Thyroid gland (tissue), 4 donors: Measurements from ENCODE around the gene ZNF408. TPM values are rescaled to one million over a fixed set of nuclear protein-coding genes. Genes with fewer than 3 reads are reported as not detected.

ENCODE experiments used
- DNase-seq, 2 donors: peaks; one replicate each; pipeline ENCODE4 v3.0.0-alpha.2; 2019
- H3K27ac ChIP-seq, 3 donors: fragments of 200-600 bp; sonication (generic); 1 replicate in 2 of 3; 2 replicates in 1 of 3; pipeline ENCODE4 v1.5.1; 2016 to 2019; ENCODE audit warnings: mild to moderate bottlenecking in 1 of 3, moderate library complexity in 1 of 3
- H3K27me3 ChIP-seq: fragments of 200-600 bp; sonication (generic); one replicate; pipeline ENCODE4 v1.5.1; 2019
- H3K36me3 ChIP-seq, 2 donors: fragments of 200-600 bp; sonication (generic); one replicate each; pipeline ENCODE4 v1.5.1; 2016 to 2019
- H3K4me1 ChIP-seq, 2 donors: fragments of 200-600 bp; sonication (generic); one replicate each; pipeline ENCODE4 v1.5.1; 2017 to 2019
- H3K4me3 ChIP-seq, 3 donors: fragments of 200-600 bp; sonication (generic); replicated peaks in 1 of 3; 1 replicate in 2 of 3; 2 replicates in 1 of 3; pipeline ENCODE4 v1.5.1; 2016; ENCODE audit warnings: mild to moderate bottlenecking in 1 of 3
- H3K9me3 ChIP-seq: fragments of 200-600 bp; sonication (generic); one replicate; pipeline ENCODE4 v1.5.1; 2017
- CTCF ChIP-seq, 6 experiments: fragments of 200-600 bp in 3 of 6; fragments of 450-650 bp in 3 of 6; sonication (generic) in 3 of 6; IDR thresholded peaks; one replicate each; pipeline ENCODE4 v1.5.1; 2016 to 2019; ENCODE audit warnings: antibody characterized with exemption in 6 of 6, mild to moderate bottlenecking in 2 of 6, inconsistent platforms in 1 of 6, moderate library complexity in 1 of 6
- POLR2A ChIP-seq, 2 donors: fragments of 450-650 bp; IDR thresholded peaks; one replicate each; pipeline ENCODE4 v1.6.1; 2017; ENCODE audit warnings: antibody characterized with exemption in 2 of 2, mild to moderate bottlenecking in 2 of 2, moderate library complexity in 1 of 2
- WGBS, 2 donors: methylation state at CpG; one replicate each; pipeline ENCODE4 v1.1.5; 2017; 5-methylcytosine and 5-hydroxymethylcytosine counted together
- intact Hi-C: fragments of 100-400 bp; cut with DNase I; formaldehyde crosslinking; loops from one replicate; pipeline ENCODE4 v1.15.1; 2023
- total RNA-seq, 4 donors: library from RNA; depleted of rRNA; stranded (reverse); fragments of >200 nt; gene quantifications; one replicate each; pipeline ENCODE4 v1.2.3, GENCODE V29; 2016

ZNF408 gene
- total RNA-seq, 4 donors from 2014 or later, result 9.8 to 17.8 (median 12.5) TPM

DNA sequence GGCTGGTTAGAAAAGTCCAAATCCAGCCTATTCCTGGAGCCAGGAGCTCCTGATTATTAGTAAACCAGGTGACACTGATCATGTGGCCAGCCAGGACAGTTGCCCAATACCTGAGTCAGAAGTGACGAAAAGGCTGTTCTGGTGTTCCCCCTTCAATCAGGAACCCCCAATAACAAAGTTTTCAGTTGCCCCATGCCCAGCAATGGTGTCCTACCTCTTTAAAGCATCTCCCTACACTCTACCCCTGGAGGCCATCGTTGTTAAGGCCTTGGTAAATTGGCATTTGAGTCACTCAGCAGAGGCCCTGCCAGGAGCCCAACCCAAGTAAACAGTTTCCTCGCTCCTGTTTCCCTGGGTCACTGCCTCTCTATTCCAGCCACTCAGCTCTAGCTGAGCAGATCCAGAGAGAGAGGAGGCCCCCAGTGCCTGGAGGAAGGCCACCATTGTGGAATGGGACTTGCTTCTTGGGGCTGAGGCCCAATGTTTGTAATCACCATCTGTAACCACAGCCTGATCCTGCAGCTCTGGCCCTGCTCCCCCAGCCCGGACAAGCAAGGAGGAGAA lies 25.5 kb upstream of the ZNF408 start:
- intact Hi-C loops, result no loop called here
- H3K4me1 ChIP-seq, result peaks cover 32 to 52% of the 10 kb centered on the region in 2 donors
- peaks cover 45 to 51% of the 10 kb centered on the region in 2 donors for H3K36me3 ChIP-seq
- 37 to 42% methylated on average over 3 to 4 of the region's 4 CpGs for WGBS, 2 donors
- TF ChIP-seq POLR2A (IDR thresholded peaks at IDR 0.05) (no peak), CTCF (IDR thresholded peaks at IDR 0.05) (peak in 1 of 6 experiments; percentile 25)
- H3K4me3 ChIP-seq, result no peak overlapping the region
- peak overlapping the region; percentile 81 to 89 (median 84) for H3K27ac ChIP-seq
- H3K9me3 ChIP-seq, result no peaks in the 10 kb centered on the region
- H3K27me3 ChIP-seq, result no peaks in the 10 kb centered on the region
- peak; percentile 65 to 76 for DNase-seq

DNA sequence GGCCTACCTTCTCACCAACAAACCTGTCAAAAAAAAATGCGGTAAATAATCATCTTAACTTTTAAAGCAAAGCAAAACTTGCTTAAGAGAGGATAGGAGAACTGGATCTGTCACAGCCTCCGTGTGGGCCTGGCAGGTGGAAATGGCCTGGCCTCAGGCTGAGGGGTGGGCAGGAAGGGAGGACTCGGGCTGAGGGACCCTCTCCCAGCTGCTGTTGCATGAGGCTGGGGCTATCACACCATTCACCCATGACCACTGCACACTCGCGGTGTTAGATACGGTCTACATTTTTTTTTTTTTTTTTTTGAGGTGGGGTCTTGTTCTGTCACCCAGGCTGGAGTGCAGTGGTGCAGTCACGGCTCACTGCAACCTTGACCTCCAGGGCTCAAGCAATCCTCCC lies 24.9 kb upstream of the ZNF408 start:
- Histone ChIP-seq H3K36me3 (peaks cover 51 to 54% of the 10 kb centered on the region in 2 donors), H3K4me1 (peaks cover 32 to 52% of the 10 kb centered on the region in 2 donors), H3K27me3 (no peaks in the 10 kb centered on the region), H3K27ac (peak overlapping the region; percentile 81 to 89 (median 84)), H3K4me3 (no peak overlapping the region), H3K9me3 (no peaks in the 10 kb centered on the region)
- intact Hi-C loops, result no loop called here
- 68 to 73% methylated on average over 7 of the region's 7 CpGs for WGBS, 2 donors
- no peak for TF ChIP-seq CTCF (IDR thresholded peaks at IDR 0.05)
- TF ChIP-seq POLR2A (IDR thresholded peaks at IDR 0.05), result no peak
- DNase-seq, result no peak

DNA sequence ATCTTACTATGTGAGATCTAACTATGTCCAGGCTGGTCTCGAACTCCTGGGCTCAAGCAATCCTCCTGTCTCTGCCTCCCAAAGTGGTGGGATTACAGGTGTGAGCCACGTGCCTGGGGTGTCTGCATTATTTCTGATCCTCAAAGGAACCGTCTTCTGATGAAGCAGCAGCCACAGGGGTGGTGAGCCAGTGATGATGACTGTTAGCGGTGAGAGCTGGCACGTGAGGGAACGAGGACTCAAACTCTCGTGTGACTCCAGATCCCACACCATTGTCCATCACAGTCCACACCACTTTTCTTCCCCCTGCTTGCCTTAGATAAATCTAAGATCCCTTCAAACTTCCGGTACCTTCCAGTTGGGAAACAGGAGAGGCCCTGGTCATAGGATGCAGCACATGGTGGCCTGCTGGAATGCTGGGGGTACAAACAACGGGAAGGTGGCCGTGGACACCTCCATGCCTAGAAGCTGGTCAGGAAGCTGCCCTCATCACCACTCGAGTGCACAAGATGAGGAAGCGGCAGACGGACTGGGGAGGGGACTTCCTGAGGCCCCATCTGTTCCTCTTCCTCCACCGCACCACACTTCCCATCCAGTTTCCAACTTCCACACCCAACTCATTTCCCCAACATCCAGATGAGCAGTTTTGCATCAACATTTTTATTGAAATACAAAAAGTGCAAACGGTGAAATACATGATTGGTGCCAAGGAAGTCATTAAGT lies 24.2 kb upstream of the ZNF408 start:
- H3K4me1 ChIP-seq, result peaks cover 32 to 50% of the 10 kb centered on the region in 2 donors
- intact Hi-C loops, result no loop called here
- H3K27ac ChIP-seq, result peak overlapping the region; percentile 81 to 89 (median 84)
- peaks cover 48 to 55% of the 10 kb centered on the region in 2 donors for H3K36me3 ChIP-seq
- no peak for DNase-seq
- TF ChIP-seq CTCF (IDR thresholded peaks at IDR 0.05), result no peak
- no peak for TF ChIP-seq POLR2A (IDR thresholded peaks at IDR 0.05)
- 85 to 89% methylated on average over 15 of the region's 15 CpGs for WGBS, 2 donors
- no peaks in the 10 kb centered on the region for H3K9me3 ChIP-seq
- H3K27me3 ChIP-seq, result no peaks in the 10 kb centered on the region
- H3K4me3 ChIP-seq, result no peak overlapping the region

GRCh38 chr11:46677169-46677568 lies 23.7 kb upstream of the ZNF408 start:
- no peak for TF ChIP-seq POLR2A (IDR thresholded peaks at IDR 0.05)
- TF ChIP-seq CTCF (IDR thresholded peaks at IDR 0.05), result no peak
- no peaks in the 10 kb centered on the region for H3K27me3 ChIP-seq
- WGBS, 2 donors, result 84 to 86% methylated on average over 6 to 7 of the region's 8 CpGs
- H3K4me3 ChIP-seq, result no peak overlapping the region
- H3K27ac ChIP-seq, result peak overlapping the region in 1 of 3 donors; percentile 89
- no peaks in the 10 kb centered on the region for H3K9me3 ChIP-seq
- intact Hi-C loops, result no loop called here
- peaks cover 48 to 58% of the 10 kb centered on the region in 2 donors for H3K36me3 ChIP-seq
- DNase-seq, result no peak
- H3K4me1 ChIP-seq, result peaks cover 31 to 44% of the 10 kb centered on the region in 2 donors
